CD14-positive monocyte (primary cell): ENCODE measurements around the gene PARL. TPM values are rescaled to one million over a fixed set of nuclear protein-coding genes. Genes with fewer than 3 reads are reported as not detected.

Source experiments
- DNase-seq, 3 donors: peaks; one replicate each; pipeline ENCODE4 v3.0.0-alpha.2; 2011 to 2022
- H2AFZ ChIP-seq: 2 replicates; pipeline ENCODE4 v1.6.0; 2012; ENCODE audit warnings: mild to moderate bottlenecking, low read depth, low read length, inconsistent platforms; ENCODE audit not compliant: insufficient read depth, poor library complexity, severe bottlenecking
- H3K27ac ChIP-seq, 2 donors: 1 replicate in 1 of 2; 2 replicates in 1 of 2; pipeline ENCODE4 v1.5.1; 2012 to 2013; ENCODE audit warnings: low read length in 2 of 2, control low read depth in 1 of 2, inconsistent platforms in 1 of 2, low read depth in 1 of 2, mild to moderate bottlenecking in 1 of 2
- H3K27me3 ChIP-seq, 2 donors: one replicate each; pipeline versions ENCODE4 v1.6.0 to v1.6.1; 2011 to 2013; ENCODE audit warnings: low read length in 2 of 2; ENCODE audit not compliant: control insufficient read depth in 2 of 2, insufficient read depth in 2 of 2
- H3K36me3 ChIP-seq, 2 donors: replicated peaks in 1 of 2; 1 replicate in 1 of 2; 2 replicates in 1 of 2; pipeline versions ENCODE4 v1.5.1 to v1.6.1; 2012 to 2013; ENCODE audit warnings: low read length in 2 of 2, control low read depth in 1 of 2, inconsistent platforms in 1 of 2, mild to moderate bottlenecking in 1 of 2; ENCODE audit not compliant: insufficient read depth in 2 of 2, control insufficient read depth in 1 of 2
- H3K4me1 ChIP-seq, 2 donors: 1 replicate in 1 of 2; 2 replicates in 1 of 2; pipeline versions ENCODE4 v1.5.1 to v1.6.1; 2012 to 2013; ENCODE audit warnings: low read length in 2 of 2, control low read depth in 1 of 2, inconsistent platforms in 1 of 2, mild to moderate bottlenecking in 1 of 2, moderate library complexity in 1 of 2; ENCODE audit not compliant: insufficient read depth in 2 of 2, control insufficient read depth in 1 of 2
- H3K4me2 ChIP-seq: replicated peaks from 2 replicates; pipeline ENCODE3; 2012; ENCODE audit warnings: low read length, moderate library complexity, mild to moderate bottlenecking; ENCODE audit not compliant: poor library complexity, severe bottlenecking; ENCODE audit errors: extremely low read depth
- H3K4me3 ChIP-seq, 3 experiments: fragments of 200-600 bp in 1 of 3; sonication (generic) in 1 of 3; replicated peaks in 1 of 3; 1 replicate in 2 of 3; 2 replicates in 1 of 3; pipeline ENCODE4 v1.5.1; 2011 to 2013; ENCODE audit warnings: low read length in 3 of 3, mild to moderate bottlenecking in 3 of 3, control low read depth in 2 of 3, low read depth in 2 of 3, inconsistent platforms in 1 of 3, moderate library complexity in 1 of 3
- H3K79me2 ChIP-seq: 2 replicates; pipeline ENCODE4 v1.6.0; 2012; ENCODE audit warnings: mild to moderate bottlenecking, control low read depth, inconsistent platforms, low read length, moderate library complexity; ENCODE audit not compliant: insufficient read depth
- H3K9ac ChIP-seq: 2 replicates; pipeline ENCODE4 v1.6.0; 2017; ENCODE audit warnings: low read length, mild to moderate bottlenecking; ENCODE audit not compliant: insufficient read depth, poor library complexity, severe bottlenecking
- H3K9me3 ChIP-seq, 2 donors: replicated peaks in 1 of 2; 1 replicate in 1 of 2; 2 replicates in 1 of 2; pipeline versions ENCODE4 v1.5.1 to v1.6.1; 2012 to 2013; ENCODE audit warnings: low read length in 2 of 2, control low read depth in 1 of 2; ENCODE audit not compliant: control insufficient read depth in 1 of 2, insufficient read depth in 1 of 2
- H4K20me1 ChIP-seq: 2 replicates; pipeline ENCODE4 v1.6.0; 2012; ENCODE audit warnings: mild to moderate bottlenecking, low read length, control low read depth, moderate library complexity; ENCODE audit not compliant: insufficient read depth
- H3K27ac Mint-ChIP-seq, 7 donors: one replicate each; pipeline ENCODE4 v1.8.0; 2020; ENCODE audit warnings: mild to moderate bottlenecking in 7 of 7, mixed read lengths in 7 of 7, moderate library complexity in 6 of 7, inconsistent platforms in 2 of 7
- H3K27me3 Mint-ChIP-seq, 3 donors: one replicate each; pipeline ENCODE4 v1.8.0; 2021 to 2022; ENCODE audit warnings: low read depth in 3 of 3, mild to moderate bottlenecking in 3 of 3, mixed read lengths in 3 of 3, moderate library complexity in 3 of 3, inconsistent platforms in 1 of 3
- H3K36me3 Mint-ChIP-seq, 2 donors: one replicate each; pipeline ENCODE4 v1.8.0; 2020; ENCODE audit warnings: mixed read lengths in 2 of 2, inconsistent platforms in 1 of 2, mild to moderate bottlenecking in 1 of 2
- H3K4me1 Mint-ChIP-seq: one replicate; pipeline ENCODE4 v1.8.0; 2020; ENCODE audit warnings: mild to moderate bottlenecking, mixed read lengths
- H3K4me3 Mint-ChIP-seq, 2 donors: one replicate each; pipeline ENCODE4 v1.8.0; 2020; ENCODE audit warnings: mild to moderate bottlenecking in 2 of 2, mixed read lengths in 2 of 2, moderate library complexity in 1 of 2
- H3K9me3 Mint-ChIP-seq, 7 donors: one replicate each; pipeline ENCODE4 v1.8.0; 2020 to 2022; ENCODE audit warnings: mixed read lengths in 7 of 7, mild to moderate bottlenecking in 6 of 7, moderate library complexity in 6 of 7, inconsistent platforms in 2 of 7
- CTCF ChIP-seq: fragments of 200-600 bp; IDR thresholded peaks from one replicate; pipeline ENCODE4 v1.8.0; 2022; ENCODE audit warnings: antibody characterized with exemption, mild to moderate bottlenecking
- WGBS: methylation state at CpG from one replicate; pipeline ENCODE4 v1.1.5; 2013; ENCODE audit warnings: missing lambda C conversion rate; ENCODE audit not compliant: insufficient coverage; 5-methylcytosine and 5-hydroxymethylcytosine counted together
- intact Hi-C, 2 donors: fragments of 100-400 bp; cut with micrococcal nuclease; formaldehyde crosslinking; loops; one replicate each; pipeline versions ENCODE4 v1.15.0 to v1.15.1; 2023
- polyA plus RNA-seq, 3 donors: library from polyadenylated mRNA; depleted of rRNA in 1 of 3; unstranded in 2 of 3; stranded (reverse) in 1 of 3; fragments of 300-500 nt in 2 of 3; fragments of >200 nt in 1 of 3; fragmentation: Illumina TruSeq in 2 of 3; gene quantifications; 1 replicate in 2 of 3; 2 replicates in 1 of 3; pipeline ENCODE4 v1.2.3, GENCODE V29; 2012 to 2021

PARL gene
- polyA plus RNA-seq, 3 donors, result 65.6 to 196 (median 155) TPM

GRCh38 chr3:183907911-183908331 is 23.2 kb upstream of the PARL start:
- Mint-ChIP-seq H3K36me3 (no peaks in the 10 kb centered on the region), H3K27me3 (peaks cover 3 to 15% (median 6%) of the 10 kb centered on the region in 3 donors)
- intact Hi-C loops, result no loop called here

GRCh38 chr3:183907176-183907575 is 22.5 kb upstream of the PARL start:
- no peak overlapping the region for H3K27ac Mint-ChIP-seq
- no peak overlapping the region for H3K4me3 Mint-ChIP-seq
- no peaks in the 10 kb centered on the region for H3K36me3 ChIP-seq
- H4K20me1 ChIP-seq, result no peaks in the 10 kb centered on the region
- WGBS, result 83% methylated on average over 3 of the region's 6 CpGs
- H3K9me3 ChIP-seq, result no peaks in the 10 kb centered on the region
- no peak overlapping the region for H3K27ac ChIP-seq
- H3K79me2 ChIP-seq, result no peaks in the 10 kb centered on the region
- H3K36me3 Mint-ChIP-seq, result no peaks in the 10 kb centered on the region
- no peak for DNase-seq
- H3K9me3 Mint-ChIP-seq, result no peaks in the 10 kb centered on the region
- no peak for TF ChIP-seq CTCF
- no peak overlapping the region for H3K4me2 ChIP-seq
- no peaks in the 10 kb centered on the region for H3K27me3 ChIP-seq
- H3K9ac ChIP-seq, result no peak overlapping the region
- no peak overlapping the region for H3K4me3 ChIP-seq
- H3K4me1 Mint-ChIP-seq, result no peaks in the 10 kb centered on the region
- H3K27me3 Mint-ChIP-seq, result peaks cover 3 to 12% (median 7%) of the 10 kb centered on the region in 3 donors
- no peaks in the 10 kb centered on the region for H3K4me1 ChIP-seq
- H2AFZ ChIP-seq, result no peak overlapping the region
- intact Hi-C loops, result no loop called here

More at GRCh38 chr3:183907911-183908331, 23.2 kb upstream of the PARL start:
- H3K4me2 ChIP-seq, result no peak overlapping the region
- no peak overlapping the region for H3K4me3 Mint-ChIP-seq
- TF ChIP-seq CTCF, result no peak
- no peaks in the 10 kb centered on the region for H3K9me3 Mint-ChIP-seq
- no peak overlapping the region for H3K9ac ChIP-seq
- no peak overlapping the region for H2AFZ ChIP-seq
- no peak overlapping the region for H3K27ac Mint-ChIP-seq
- 60% methylated on average over 1 of the region's 16 CpGs for WGBS
- H3K79me2 ChIP-seq, result no peaks in the 10 kb centered on the region
- H3K4me1 Mint-ChIP-seq, result no peaks in the 10 kb centered on the region
- no peak overlapping the region for H3K27ac ChIP-seq
- H3K9me3 ChIP-seq, result no peaks in the 10 kb centered on the region
- no peak for DNase-seq
- H3K36me3 ChIP-seq, result no peaks in the 10 kb centered on the region
- H3K4me1 ChIP-seq, result no peaks in the 10 kb centered on the region
- no peaks in the 10 kb centered on the region for H3K27me3 ChIP-seq
- no peaks in the 10 kb centered on the region for H4K20me1 ChIP-seq
- H3K4me3 ChIP-seq, result no peak overlapping the region
